HG03045 (cell line): Measurements from ENCODE around the gene PEX6.
A peak's percentile ranks its signal among the peaks of the same experiment; 100 is the strongest.
"Not testable (repeated sequence)": the region's sequence is repeated elsewhere in the genome, so short reads cannot be mapped to it uniquely, and the experiment has no call there.

Experiments used
- ATAC-seq: cut with Tn5 transposase; IDR thresholded peaks from one replicate; pipeline ENCODE4 v1.9.1; 2021; ENCODE audit warnings: mild to moderate bottlenecking, moderate library complexity; ENCODE audit not compliant: unreplicated experiment

PEX6 gene

DNA sequence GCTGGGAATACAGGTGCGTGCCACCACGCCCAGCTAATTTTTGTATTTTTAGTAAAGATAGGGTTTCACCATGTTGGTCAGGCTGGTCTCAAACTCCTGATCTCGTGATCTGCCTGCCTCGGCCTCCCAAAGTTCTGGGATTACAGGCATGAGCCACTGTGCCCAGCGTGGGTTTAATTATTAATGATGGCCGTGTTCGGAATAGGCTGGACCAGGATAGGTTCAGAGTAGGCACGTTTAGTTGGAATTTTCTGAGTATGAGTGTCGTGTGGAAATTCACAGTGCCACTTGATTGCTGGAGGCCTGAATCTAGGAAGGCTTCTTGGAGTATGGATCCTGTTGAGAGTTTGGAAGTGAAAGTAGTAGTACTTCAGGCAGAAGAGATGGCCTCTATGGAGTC, 19.2 kb upstream of the PEX6 start:
- not testable (repeated sequence) for ATAC-seq

- ATAC-seq = no peak
Observed at GRCh38 chr6:42996513-42996912, 17.5 kb upstream of the PEX6 start.

- no peak for ATAC-seq
Observed at GRCh38 chr6:42993445-42993844, 14.5 kb upstream of the PEX6 start.

- no peak for ATAC-seq
Observed at GRCh38 chr6:42989923-42990322, 10.9 kb upstream of the PEX6 start.

DNA sequence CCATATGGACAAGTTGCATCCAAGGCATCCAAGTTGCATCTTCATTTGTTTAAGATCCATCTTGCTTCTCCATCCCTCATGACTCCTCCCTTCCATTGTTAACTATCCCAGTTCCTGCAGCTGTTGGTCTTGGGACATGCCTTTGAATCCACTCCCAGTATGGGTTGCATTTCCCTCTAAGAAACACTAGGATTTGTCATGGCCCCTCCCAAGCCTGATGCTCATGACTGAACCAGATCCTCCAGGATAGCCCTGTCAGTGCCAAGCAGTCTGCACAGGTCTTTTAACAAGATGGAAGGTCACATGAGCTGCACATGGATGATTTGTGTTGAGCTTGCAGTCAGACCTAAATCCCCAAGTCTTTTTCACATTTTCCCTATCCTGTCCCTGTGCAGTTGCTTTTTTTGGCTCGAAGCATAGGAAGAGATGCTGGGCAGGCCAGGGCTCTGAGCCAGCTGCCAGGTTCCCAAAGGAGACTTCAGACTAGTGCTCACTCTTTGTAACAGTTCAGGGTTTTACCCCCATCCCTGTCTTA, 9.6 kb upstream of the PEX6 start:
- no peak for ATAC-seq

DNA sequence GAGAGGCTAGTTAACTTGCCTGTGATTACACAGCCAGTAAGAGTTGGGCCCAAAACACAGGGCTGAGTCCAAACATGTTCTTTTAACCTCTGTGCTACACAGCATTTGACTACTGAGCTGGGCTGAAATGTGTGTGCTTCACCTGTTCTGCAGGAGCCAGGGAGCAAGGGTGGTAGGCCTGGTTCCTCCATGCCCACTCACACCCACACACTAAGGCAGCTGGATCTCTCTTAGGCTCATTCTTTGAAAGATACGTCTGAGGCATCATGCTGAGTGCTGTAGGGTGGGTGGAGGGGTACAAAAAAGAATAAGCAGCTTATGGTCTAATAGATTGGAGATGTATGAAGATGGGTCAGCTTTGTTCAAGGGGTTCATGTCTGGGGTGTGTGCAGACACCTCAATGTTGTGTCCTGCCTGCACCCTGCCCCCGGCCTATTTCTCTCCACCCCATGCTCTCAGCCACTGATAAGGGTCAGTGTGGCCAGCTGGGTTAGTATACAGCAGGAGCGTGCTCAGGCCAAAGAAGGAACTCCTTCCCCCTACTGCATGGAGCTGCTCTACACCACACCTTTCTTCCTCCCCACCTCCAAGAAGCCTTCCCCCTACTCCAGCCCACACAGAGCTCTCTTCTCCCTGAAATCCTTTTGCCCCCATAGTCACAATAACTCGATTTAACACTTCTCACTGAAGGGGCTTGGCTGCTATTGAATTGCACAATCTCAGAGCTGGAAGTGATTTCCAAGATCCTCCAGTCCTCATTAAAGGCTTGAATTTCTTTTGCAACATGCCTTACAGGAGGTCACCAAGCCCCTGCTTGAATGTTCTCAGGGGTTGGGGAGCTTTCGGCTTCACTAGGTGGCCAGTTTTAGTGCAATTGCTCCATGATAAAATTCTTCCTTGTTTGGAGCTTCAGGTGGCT, 8.8 kb upstream of the PEX6 start:
- no peak for ATAC-seq

DNA sequence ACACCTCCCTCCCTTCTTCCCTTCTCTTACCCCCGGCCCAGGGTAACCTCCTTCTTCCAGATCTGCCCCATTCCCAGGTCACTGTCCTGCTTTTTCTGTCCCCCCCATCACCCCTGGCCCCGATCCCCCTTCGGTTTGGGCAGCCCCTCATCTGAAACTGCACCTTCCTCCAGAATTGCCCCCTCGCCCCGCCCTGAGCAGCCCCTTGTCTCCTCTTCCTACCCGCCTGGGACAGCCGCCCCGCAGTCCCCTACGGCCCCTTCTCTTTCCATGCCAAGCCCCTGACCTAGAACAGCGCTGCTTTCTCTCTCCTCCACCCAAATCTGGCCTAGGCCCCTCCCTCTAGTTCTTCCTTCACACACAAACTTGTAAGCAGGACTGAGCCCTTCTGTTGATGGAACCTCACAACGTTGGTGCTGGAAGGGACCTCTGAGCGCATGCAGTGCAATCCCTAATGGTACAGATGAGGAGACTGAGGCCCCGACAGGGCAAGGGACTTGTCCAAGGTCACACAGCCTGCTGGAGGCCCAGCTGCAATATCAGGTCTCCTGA, 6.0 kb upstream of the PEX6 start:
- ATAC-seq = no peak

GRCh38 chr6:42984001-42984923, 5.3 kb upstream of the PEX6 start, which contains the start of gene PPP2R5D:
Gene PPP2R5D (plus strand): TSS chr6:42984570. CDS start chr6:42984678, 108 bp downstream.
- peak; percentile 91 for ATAC-seq

DNA sequence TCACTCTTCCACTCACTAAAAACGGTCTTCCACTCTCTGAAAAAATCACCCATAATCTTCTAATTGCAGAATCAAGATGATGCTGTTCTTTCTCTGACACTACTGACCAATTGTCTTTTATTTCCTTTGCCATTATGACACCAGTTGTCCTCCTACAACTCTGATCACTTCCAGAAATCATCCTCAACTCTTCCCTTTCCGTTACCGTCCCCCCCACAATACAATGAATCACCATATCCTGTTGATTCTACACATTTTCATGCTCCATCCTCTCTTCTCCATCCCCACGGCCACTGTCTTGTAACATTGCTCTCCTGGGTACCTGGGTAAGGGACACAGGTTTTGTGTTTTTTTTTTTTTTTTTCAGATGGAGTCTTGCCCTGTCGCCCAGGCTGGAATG, 2.9 kb upstream of the PEX6 start:
- ATAC-seq = no peak

- no peak for ATAC-seq
Observed at GRCh38 chr6:42979523-42980177, 669 bp upstream of the PEX6 start.

DNA sequence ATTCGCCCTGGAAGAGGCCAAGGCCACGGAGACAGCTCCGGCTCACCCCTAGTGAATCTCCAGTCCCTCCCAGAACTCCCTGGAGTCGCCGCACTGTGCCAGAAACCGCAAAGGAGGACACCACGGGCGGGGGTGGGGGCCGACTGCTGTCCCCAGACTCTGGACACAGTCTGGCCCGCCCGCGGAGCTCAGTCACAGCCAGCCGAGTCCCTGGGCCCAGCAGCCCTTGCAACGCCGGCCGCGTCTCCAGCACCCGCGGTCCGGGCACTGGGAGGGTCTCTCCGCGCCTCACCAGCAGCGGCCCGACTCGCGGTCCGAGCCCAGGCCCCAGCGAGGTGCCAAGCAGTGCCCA, 518 bp downstream of the PEX6 start:
- ATAC-seq = peak; percentile 23

GRCh38 chr6:42974919-42975505, 4.0 kb downstream of the PEX6 start:
- ATAC-seq = no peak

- ATAC-seq = no peak
Observed at GRCh38 chr6:42973926-42974325, 5.1 kb downstream of the PEX6 start.

DNA sequence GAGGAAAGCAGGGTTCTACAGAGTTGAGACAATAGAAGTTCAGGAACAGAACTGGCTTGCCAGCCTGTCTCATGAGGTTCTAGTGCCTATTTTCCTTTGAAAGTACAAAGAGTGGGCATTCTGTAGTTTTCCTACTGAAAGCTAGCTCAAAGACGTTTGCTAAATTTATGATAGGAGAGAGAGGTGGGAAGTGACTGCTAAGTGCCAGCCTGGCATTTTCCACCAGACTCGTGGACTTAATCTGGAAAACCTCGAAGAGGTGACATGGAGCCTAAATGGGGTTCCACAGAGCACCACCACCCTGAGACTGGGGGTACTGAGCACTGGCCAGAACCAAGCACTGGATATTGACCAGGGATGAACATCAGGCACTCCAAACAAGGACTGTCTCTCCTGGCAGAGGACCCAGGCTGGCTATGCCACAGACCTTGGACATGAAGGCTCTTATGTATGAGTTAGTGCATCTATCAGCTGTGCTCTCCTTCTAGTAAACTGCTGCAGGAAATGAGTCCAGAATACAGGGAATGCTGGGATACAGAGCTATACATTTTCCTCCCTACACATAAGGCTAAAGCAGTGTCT, 7.1 kb downstream of the PEX6 start:
- ATAC-seq = no peak

DNA sequence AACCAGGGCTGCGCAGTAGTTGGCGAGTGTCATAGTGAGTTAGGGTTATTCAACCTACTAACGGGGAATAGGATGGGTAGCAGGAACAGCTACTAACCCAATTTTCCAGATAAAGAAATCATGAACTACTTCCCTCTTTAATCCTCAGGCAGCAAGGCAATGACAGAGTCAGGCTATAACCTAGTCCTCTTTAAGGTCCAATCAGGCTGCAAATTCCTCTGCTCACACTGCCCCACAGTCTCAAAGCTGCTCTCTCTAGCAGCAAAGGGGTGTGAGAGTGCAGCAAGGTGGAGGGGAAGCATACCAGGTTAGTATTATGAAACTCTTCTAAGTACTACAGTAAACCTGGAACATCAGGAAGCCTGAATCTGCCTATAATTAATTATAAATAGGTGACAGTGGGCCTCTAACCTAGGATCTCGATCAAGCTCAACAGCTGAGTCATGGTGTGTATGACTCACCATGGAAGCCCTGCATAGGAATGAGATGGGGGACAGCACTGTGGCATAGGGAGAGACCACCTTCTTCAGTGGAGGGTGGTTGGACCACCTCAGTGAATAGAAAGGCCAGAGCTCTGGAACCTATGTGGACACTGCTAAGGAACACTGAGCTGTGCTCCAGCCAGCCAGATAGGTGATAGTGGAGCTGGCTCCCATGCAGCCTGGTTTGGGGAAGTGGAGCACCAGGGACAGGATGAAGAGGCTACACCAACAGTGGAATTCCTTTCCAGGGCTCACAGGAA, 7.9 kb downstream of the PEX6 start:
- no peak for ATAC-seq

GRCh38 chr6:42969934-42970333, 9.0 kb downstream of the PEX6 start:
- ATAC-seq = no peak

DNA sequence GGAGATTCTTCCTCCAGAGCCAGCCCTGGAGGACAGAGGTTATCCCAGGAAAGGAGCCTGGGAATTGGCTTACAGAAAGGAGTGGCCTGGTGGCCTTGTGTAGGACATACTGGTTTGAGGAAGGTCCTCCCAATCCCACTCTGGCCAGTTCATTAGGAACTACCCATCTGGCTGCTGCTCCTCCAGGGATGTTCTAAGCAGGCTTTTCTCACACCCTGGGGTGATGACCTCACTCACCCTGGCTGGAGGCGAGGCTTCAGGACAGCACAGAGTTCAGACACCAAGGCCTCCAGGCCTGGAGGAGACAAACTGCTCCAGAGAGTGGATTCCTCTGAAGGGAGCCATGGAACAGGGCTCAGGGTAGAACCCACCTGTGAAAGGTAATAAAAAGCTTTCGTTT, 9.6 kb downstream of the PEX6 start:
- ATAC-seq = no peak

GRCh38 chr6:42968783-42969182, 10.2 kb downstream of the PEX6 start:
- no peak for ATAC-seq

DNA sequence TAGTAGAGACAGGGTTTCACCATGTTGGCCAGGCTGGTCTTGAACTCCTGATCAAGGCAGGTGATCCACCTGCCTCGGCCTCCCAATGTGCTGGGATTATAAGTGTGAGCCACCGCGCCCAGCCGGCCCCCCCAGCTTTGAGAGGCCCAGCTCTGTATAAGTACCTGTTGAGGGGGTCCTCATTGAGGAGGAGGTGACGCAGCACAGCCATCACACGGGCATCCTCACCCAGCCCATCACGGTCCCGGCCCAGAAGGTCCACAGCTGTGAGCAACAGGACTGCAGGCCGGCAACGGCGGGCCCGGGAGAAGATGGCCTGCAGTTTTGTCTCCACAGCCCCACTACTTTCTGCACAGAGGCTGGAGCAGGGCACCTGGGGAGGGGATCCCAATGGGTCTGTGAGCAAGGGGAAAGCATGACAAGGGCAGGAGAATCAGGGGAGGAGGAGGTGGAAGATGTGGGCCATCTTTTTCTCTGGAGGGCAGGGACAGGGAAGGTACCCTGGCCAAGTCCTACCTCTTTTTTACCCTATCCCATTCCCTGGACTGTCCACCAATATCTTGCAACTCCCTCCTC, 10.8 kb downstream of the PEX6 start:
- ATAC-seq = no peak
